Measurements from ENCODE around the gene ANKZF1. TPM values are rescaled to one million over a fixed set of nuclear protein-coding genes. Genes with fewer than 3 reads are reported as not detected.

The ANKZF1 gene
- total and polyA plus RNA-seq, 2 of the 8 experiments (the other 6 are each of a cell fraction or from before 2014, with no cell fraction given), result 32.5 to 50.1 TPM

- POLR2A ChIA-PET (ENCODE audit: partially characterized antibody), result interaction anchor here (0.9 to 2.8 kb wide), 7 partner anchors 12 to 71 kb away, joined by 3 to 11 read pairs (median 3); partner anchors contain the start of genes ANKZF1 and TUBA4B
- no peak overlapping the region for H2BK12ac ChIP-seq (ENCODE audit: low read depth, low read length)
- CTCF ChIA-PET (ENCODE audit: partially characterized antibody), result interaction anchor here (0.8 to 3.9 kb wide), 6 partner anchors 11 to 68 kb away, joined by 3 to 18 read pairs (median 3); partner anchors contain the start of genes SLC23A3 and ZFAND2B
Measured at GRCh38 chr2:219181531-219181930, 48.1 kb upstream of the ANKZF1 start.

More at GRCh38 chr2:219181531-219181930, 48.1 kb upstream of the ANKZF1 start:
- Histone ChIP-seq H3K27me3 (replicated peaks in 1 of 4; ENCODE audit: control insufficient read depth in 3 of 4, extremely low read depth in 1 of 4, insufficient read depth in 3 of 4, low read length in 3 of 4) (no peaks in the 10 kb centered on the region), H3K9ac (replicated peaks in 1 of 4; ENCODE audit: extremely low read depth in 1 of 4, low read depth in 3 of 4, low read length in 3 of 4) (no peak overlapping the region), H2BK15ac (ENCODE audit: low read length) (no peak overlapping the region), H3K23ac (ENCODE audit: insufficient read length) (no peak overlapping the region), H3K4me1 (replicated peaks in 1 of 4; ENCODE audit: control insufficient read depth in 3 of 4, insufficient read depth in 4 of 4, low read length in 3 of 4) (peaks cover 0 to 6% (median 4%) of the 10 kb centered on the region in 4 experiments; a peak in 6 of 7 replicates), H2BK120ac (replicated peaks; ENCODE audit: low read depth, low read length) (no peak overlapping the region), H3K14ac (ENCODE audit: insufficient read length) (no peak overlapping the region), H3K36me3 (ENCODE audit: control insufficient read depth in 2 of 4, insufficient read depth in 4 of 4, low read length in 3 of 4) (peaks cover 6 to 37% (median 22%) of the 10 kb centered on the region in 4 experiments; a peak in 6 of 8 replicates), H3K23me2 (ENCODE audit: low read depth, low read length) (peaks cover 8% of the 10 kb centered on the region; the same call in 1 of the 2 replicates), H4K20me1 (replicated peaks in 1 of 2; ENCODE audit: control insufficient read depth in 1 of 2, insufficient read depth in 2 of 2, low read length in 2 of 2) (peaks cover 0 to 4% of the 10 kb centered on the region in 2 experiments), H3K56ac (replicated peaks; ENCODE audit: insufficient read length, low read depth, low read length) (no peak overlapping the region), H3K18ac (ENCODE audit: extremely low read depth, low read length) (no peak overlapping the region), H3K9me3 (ENCODE audit: insufficient read depth in 2 of 2, low read depth in 1 of 2, low read length in 1 of 2) (no peaks in the 10 kb centered on the region), H2BK5ac (ENCODE audit: low read depth, low read length) (no peak overlapping the region), H2BK20ac (ENCODE audit: low read length) (no peak overlapping the region), H3K27ac (ENCODE audit: low read depth, low read length) (no peak overlapping the region), H4K91ac (replicated peaks; ENCODE audit: insufficient read length, low read length) (no peak overlapping the region), H3K79me1 (ENCODE audit: low read depth, low read length) (peaks cover 6% of the 10 kb centered on the region), H4K8ac (ENCODE audit: extremely low read depth, insufficient read depth, low read length) (no peak overlapping the region), H3K79me2 (ENCODE audit: control insufficient read depth in 1 of 2, insufficient read depth in 2 of 2, low read length in 2 of 2) (peaks cover 0 to 8% of the 10 kb centered on the region in 2 experiments; a peak in 1 of 4 replicates), H3K4ac (replicated peaks; ENCODE audit: insufficient read length, low read depth, low read length) (no peak overlapping the region), H4K5ac (ENCODE audit: insufficient read length, low read depth, low read length) (no peak overlapping the region), H2AFZ (ENCODE audit: low read length) (no peak overlapping the region), H3K4me3 (ENCODE audit: extremely low read depth in 1 of 4, insufficient read depth in 2 of 4, low read depth in 3 of 4, low read length in 4 of 4) (no peak overlapping the region), H2AK5ac (ENCODE audit: low read depth, low read length) (no peak overlapping the region), H3K4me2 (ENCODE audit: insufficient read depth in 1 of 2, low read depth in 2 of 2, low read length in 2 of 2) (no peak overlapping the region)
- no peak for TF ChIP-seq POLR2AphosphoS5 (IDR thresholded peaks at IDR 0.05; ENCODE audit: low read depth, low read length)
- no peak for TF ChIP-seq SIRT6 (IDR thresholded peaks at IDR 0.05; ENCODE audit: low read length)
- no peak for TF ChIP-seq SUZ12 (IDR thresholded peaks at IDR 0.05; ENCODE audit: low read length)
- no peak for TF ChIP-seq CBX5 (IDR thresholded peaks at IDR 0.05; ENCODE audit: low read depth, low read length)
- no peak for TF ChIP-seq CHD2 (IDR thresholded peaks at IDR 0.05; ENCODE audit: low read length)
- TF ChIP-seq SAP30 (IDR thresholded peaks at IDR 0.05; ENCODE audit: insufficient read depth, insufficient replicate concordance, low read length), result no peak
- FAIRE-seq (no peak), DNase-seq (ENCODE audit: low read depth in 1 of 2, low spot score in 2 of 2) (no peak)
- 92% methylated on average over 6 of the region's 6 CpGs; no CpG with 5 or more reads in 1 of the 2 experiments for WGBS, 2 experiments (ENCODE audit: extremely low coverage in 1 of 2, insufficient coverage in 1 of 2, insufficient read length in 1 of 2, insufficient replicate concordance in 2 of 2, low coverage in 1 of 2, low lambda C conversion rate in 2 of 2, missing lambda C conversion rate in 1 of 2)
